Gastroesophageal sphincter (tissue), 3 donors: Measurements from ENCODE around the gene CCDC88A.

Experiments used
- CTCF ChIP-seq, 4 experiments: fragments of 200-600 bp in 2 of 4; fragments of 450-650 bp in 2 of 4; sonication (generic) in 1 of 4; IDR thresholded peaks; one replicate each; pipeline ENCODE4 v1.5.1; 2017 to 2019; ENCODE audit warnings: antibody characterized with exemption in 4 of 4, mild to moderate bottlenecking in 2 of 4, moderate library complexity in 2 of 4
- POLR2A ChIP-seq, 2 donors: fragments of 450-650 bp; IDR thresholded peaks; one replicate each; pipeline ENCODE4 v1.6.1; 2017; ENCODE audit warnings: antibody characterized with exemption in 2 of 2, mild to moderate bottlenecking in 2 of 2, moderate library complexity in 1 of 2
- POLR2AphosphoS5 ChIP-seq: sonication (generic); formaldehyde crosslinking; IDR thresholded peaks from one replicate; pipeline ENCODE4 v1.6.1; 2017; ENCODE audit warnings: antibody characterized with exemption

GRCh38 chr2:55454121-55454520, 34.5 kb upstream of the CCDC88A start:
- TF ChIP-seq CTCF (IDR thresholded peaks at IDR 0.05) (no peak), POLR2A (IDR thresholded peaks at IDR 0.05) (no peak), POLR2AphosphoS5 (no peak)
